SIG-M5 treated with dmso at 0.1 percent for 504 hours (cell line): ENCODE measurements around the gene POMT1.
"Not testable (repeated sequence)": the region's sequence is repeated elsewhere in the genome, so short reads cannot be mapped to it uniquely, and the experiment has no call there.

Source experiments
- DNase-seq: peaks from one replicate; lab custom pipeline; 2025; ENCODE audit not compliant: unreplicated experiment; lab: John Stamatoyannopoulos, UW

POMT1 gene

GRCh38 chr9:131495785-131496184 is 6.9 kb upstream of the POMT1 start:
- no peak for DNase-seq

- no peak for DNase-seq
These were observed 5.8 kb upstream of the POMT1 start for GRCh38 chr9:131496844-131497405.

GRCh38 chr9:131499254-131499767 is 3.4 kb upstream of the POMT1 start:
- no peak for DNase-seq

GRCh38 chr9:131500377-131500776 is 2.3 kb upstream of the POMT1 start:
- no peak for DNase-seq

GRCh38 chr9:131500939-131501541 is 1.7 kb upstream of the POMT1 start:
- DNase-seq = peak; percentile 50

GRCh38 chr9:131503626-131504465 is 1.1 kb downstream of the POMT1 start:
- DNase-seq = peak; percentile 57

- DNase-seq = no peak
These were observed 2.3 kb downstream of the POMT1 start for GRCh38 chr9:131505012-131505411.

GRCh38 chr9:131511416-131511815 is 8.7 kb downstream of the POMT1 start:
- DNase-seq = no peak

GRCh38 chr9:131511880-131512279 is 9.2 kb downstream of the POMT1 start:
- no peak for DNase-seq

GRCh38 chr9:131513177-131513576 is 10.5 kb downstream of the POMT1 start:
- no peak for DNase-seq

- DNase-seq = not testable (repeated sequence)
These were observed 12.9 kb downstream of the POMT1 start for GRCh38 chr9:131515559-131516031.

GRCh38 chr9:131516100-131516499 is 13.4 kb downstream of the POMT1 start:
- no peak for DNase-seq

GRCh38 chr9:131516930-131517329 is 14.2 kb downstream of the POMT1 start:
- no peak for DNase-seq

- DNase-seq = no peak
These were observed 15.1 kb downstream of the POMT1 start for GRCh38 chr9:131517761-131518190.

- no peak for DNase-seq
These were observed 15.8 kb downstream of the POMT1 start for GRCh38 chr9:131518553-131518952.

GRCh38 chr9:131520503-131520902 is 17.8 kb downstream of the POMT1 start:
- no peak for DNase-seq

GRCh38 chr9:131521203-131521602 is 18.5 kb downstream of the POMT1 start:
- no peak for DNase-seq

- DNase-seq = no peak
These were observed 19.1 kb downstream of the POMT1 start for GRCh38 chr9:131521822-131522221.

GRCh38 chr9:131522257-131523085 is 19.8 kb downstream of the POMT1 start:
- no peak for DNase-seq

GRCh38 chr9:131523086-131523388 is 20.3 kb downstream of the POMT1 start:
- no peak for DNase-seq
